HepG2 (cell line): ENCODE data around the gene SLC22A5. TPM values are rescaled to one million over a fixed set of nuclear protein-coding genes. Genes with fewer than 3 reads are reported as not detected.
"Not testable (repeated sequence)": the region's sequence is repeated elsewhere in the genome, so short reads cannot be mapped to it uniquely, and the experiment has no call there.

Source experiments
- ATAC-seq: fragments of 200-7000 bp; cut with Tn5 transposase; 3 replicates; pipeline ENCODE4 v1.9.1; 2020; ENCODE audit warnings: mild to moderate bottlenecking, moderate library complexity
- BruUV-seq: library from RNA; stranded (reverse); fragments of 400-500 nt; replicated peaks from 2 replicates; lab custom pipeline; 2021; lab: Mats Ljungman, UMichigan
- CTCF ChIA-PET: fragments of 300-600 bp; formaldehyde crosslinking; extraction: SDS; loops from one replicate; lab custom pipeline; 2021; ENCODE audit warnings: low total read pairs, inconsistent platforms, low intra/inter-chr PET ratio; lab: Yijun Ruan, JAX
- POLR2A ChIA-PET: fragments of 350-600 bp; sonication (Branson Sonifier 250); formaldehyde crosslinking; loops from one replicate; lab custom pipeline; 2020; ENCODE audit warnings: antibody characterized with exemption, inconsistent platforms; lab: Yijun Ruan, JAX
- DNase-seq: peaks from one replicate; pipeline ENCODE4 v3.0.0-alpha.2; 2015; ENCODE audit warnings: low spot score
- FAIRE-seq: peaks from 3 replicates; lab custom pipeline; 2011; peaks lifted over from hg19 to GRCh38; lab: Jason Lieb, UNC
- H2AFZ ChIP-seq: one replicate; pipeline ENCODE4 v1.6.1; 2011; ENCODE audit warnings: low read length, inconsistent platforms
- H3K27ac ChIP-seq: fragments of 300-600 bp; 3 replicates; pipeline ENCODE4 v1.8.0; 2011; ENCODE audit warnings: mixed run types, mild to moderate bottlenecking, mixed read lengths, low read length, inconsistent platforms; ENCODE audit not compliant: insufficient read depth; ENCODE audit errors: extremely low read length
- H3K27me3 ChIP-seq, 2 experiments: fragments of 200-600 bp in 1 of 2; 2 replicates in 1 of 2; 3 replicates in 1 of 2; pipeline versions ENCODE4 v1.6.0 to v1.8.0; 2011; ENCODE audit warnings: low read length in 2 of 2, mild to moderate bottlenecking in 2 of 2, moderate library complexity in 2 of 2, inconsistent platforms in 1 of 2; ENCODE audit not compliant: insufficient read depth in 2 of 2, control insufficient read depth in 1 of 2
- H3K36me3 ChIP-seq, 2 experiments: fragments of 200-600 bp in 1 of 2; replicated peaks in 1 of 2; 2 replicates in 1 of 2; 3 replicates in 1 of 2; pipeline versions ENCODE4 v1.5.1 to v1.8.0; 2011; ENCODE audit warnings: low read length in 2 of 2, inconsistent platforms in 1 of 2; ENCODE audit not compliant: insufficient read depth in 2 of 2, control insufficient read depth in 1 of 2
- H3K4me1 ChIP-seq: 2 replicates; pipeline ENCODE4 v1.5.1; 2012; ENCODE audit warnings: low read length, inconsistent platforms; ENCODE audit not compliant: insufficient read depth
- H3K4me2 ChIP-seq: 2 replicates; pipeline ENCODE4 v1.6.0; 2011; ENCODE audit warnings: low read depth, low read length, inconsistent platforms
- H3K4me3 ChIP-seq, 3 experiments: fragments of 200-600 bp in 1 of 3; sonication (generic), shearing (Covaris generic) in 1 of 3; replicated peaks in 1 of 3; 2 replicates each; pipeline ENCODE4 v1.5.1; 2011 to 2016; ENCODE audit warnings: low read length in 3 of 3, inconsistent platforms in 2 of 3, low read depth in 2 of 3, mild to moderate bottlenecking in 2 of 3, control low read depth in 1 of 3, mixed read lengths in 1 of 3; ENCODE audit not compliant: insufficient read depth in 1 of 3
- H3K79me2 ChIP-seq: one replicate; pipeline ENCODE4 v1.6.1; 2011; ENCODE audit warnings: low read length, inconsistent platforms; ENCODE audit not compliant: insufficient read depth
- H3K9ac ChIP-seq: 2 replicates; pipeline ENCODE4 v1.6.0; 2011; ENCODE audit warnings: mild to moderate bottlenecking, low read depth, low read length, inconsistent platforms; ENCODE audit not compliant: insufficient read depth
- H3K9me3 ChIP-seq: 2 replicates; pipeline ENCODE4 v1.5.1; 2012; ENCODE audit warnings: mild to moderate bottlenecking, low read length
- H4K20me1 ChIP-seq: 2 replicates; pipeline ENCODE4 v1.6.0; 2011; ENCODE audit warnings: inconsistent platforms, mild to moderate bottlenecking, low read length, moderate library complexity; ENCODE audit not compliant: insufficient read depth
- FOXJ3 ChIP-seq: sonication (generic); formaldehyde crosslinking; IDR thresholded peaks from 2 replicates; pipeline ENCODE4 v1.4.0; 2020; ENCODE audit warnings: missing genetic modification reagents, mild to moderate bottlenecking, borderline replicate concordance
- ZBTB10 ChIP-seq: sonication (generic); formaldehyde crosslinking; IDR thresholded peaks from 2 replicates; pipeline ENCODE4 v1.4.0; 2020; ENCODE audit warnings: missing genetic modification reagents, borderline replicate concordance
- ZC3H13 ChIP-seq: sonication (generic); formaldehyde crosslinking; IDR thresholded peaks from 2 replicates; pipeline ENCODE4 v1.8.1; 2023; ENCODE audit warnings: mild to moderate bottlenecking, missing genetic modification reagents, moderate library complexity
- WGBS: methylation state at CpG from one replicate; pipeline ENCODE4 v1.1.6; 2017; ENCODE audit warnings: low lambda C conversion rate; 5-methylcytosine and 5-hydroxymethylcytosine counted together
- in situ Hi-C: cut with HindIII; loops from 2 replicates; pipeline ENCODE4 v1.10.0; 2017; ENCODE audit warnings: low pct_unique_long_range_greater_than_20kb; ENCODE audit not compliant: extremely low pct_ligation_motif_present
- intact Hi-C: fragments of 100-400 bp; cut with micrococcal nuclease; formaldehyde crosslinking; loops from one replicate; pipeline ENCODE4 v1.10.0; 2022; ENCODE audit not compliant: unreplicated experiment
- polyA plus RNA-seq, 8 experiments: library from polyadenylated mRNA; depleted of rRNA in 3 of 8; stranded (reverse) in 7 of 8; unstranded in 1 of 8; fragments of >200 nt; fragmentation: Illumina TruSeq in 4 of 8; extraction: Trizol in 4 of 8; gene quantifications; 2 replicates each; pipeline versions ENCODE4 v1.2.1 to v1.2.3, GENCODE V29; 2011 to 2016; ENCODE audit warnings: low read depth in 4 of 8, missing spikeins in 1 of 8, mixed read lengths in 1 of 8; ENCODE audit not compliant: insufficient read depth in 1 of 8
- total RNA-seq, 5 experiments: library from RNA; depleted of rRNA; stranded (reverse); fragments of >200 nt; fragmentation: Illumina TruSeq; extraction: Trizol; gene quantifications; 2 replicates each; pipeline ENCODE4 v1.2.3, GENCODE V29; 2016; ENCODE audit warnings: low read depth in 1 of 5

SLC22A5 gene
- total and polyA plus RNA-seq, 2 of the 13 experiments (the other 11 are each of a cell fraction or from before 2014, with no cell fraction given), result 7.1 to 15.1 TPM

- TF ChIP-seq ZBTB10 (CRISPR knock-in tag) (no peak), FOXJ3 (CRISPR knock-in tag) (no peak), ZC3H13 (no peak)
- TF ChIP-seq, all 625 proteins: peak for 0
Observed at GRCh38 chr5:132397224-132397623, 27.7 kb downstream of the SLC22A5 start (continued).

GRCh38 chr5:132397936-132398675, 28.6 kb downstream of the SLC22A5 start:
- H3K27me3 ChIP-seq, H3K4me3 ChIP-seq, H3K4me2 ChIP-seq, H4K20me1 ChIP-seq, ATAC-seq, H3K9ac ChIP-seq, H3K36me3 ChIP-seq, H3K9me3 ChIP-seq, intact Hi-C loops, H3K79me2 ChIP-seq, DNase-seq, H3K4me1 ChIP-seq, H2AFZ ChIP-seq, BruUV-seq, POLR2A ChIA-PET, H3K27ac ChIP-seq, CTCF ChIA-PET, FAIRE-seq: not testable (repeated sequence)
- in situ Hi-C loops, result loop anchor here (25.0 kb wide), 1 partner anchor 264 kb away; the partner anchor contains the start of genes IL13 and IL4
- WGBS, result 88% methylated on average over 5 of the region's 12 CpGs

GRCh38 chr5:132404041-132404440, 34.5 kb downstream of the SLC22A5 start:
- FAIRE-seq, H3K9me3 ChIP-seq, intact Hi-C loops, H2AFZ ChIP-seq, BruUV-seq, H3K4me3 ChIP-seq, H3K27ac ChIP-seq, H3K4me2 ChIP-seq, H3K27me3 ChIP-seq, ATAC-seq, in situ Hi-C loops, DNase-seq, H3K36me3 ChIP-seq, H4K20me1 ChIP-seq, CTCF ChIA-PET, H3K79me2 ChIP-seq, H3K9ac ChIP-seq: not testable (repeated sequence)
- H3K4me1 ChIP-seq, result peaks cover 15% of the 10 kb centered on the region
- WGBS, result 43% methylated on average over 2 of the region's 2 CpGs
- POLR2A ChIA-PET, result interaction anchor here (0.7 kb wide), 1 partner anchor 98 kb away, joined by 3 read pairs; no protein-coding TSS in a partner anchor
